Neural progenitor cell (in vitro differentiated cells): ENCODE measurements around the gene CCDC28B.

Source experiments
- CTCF ChIP-seq: fragments of 200-600 bp; sonication (generic); IDR thresholded peaks from 2 replicates; pipeline ENCODE4 v1.5.1; 2017; ENCODE audit warnings: antibody characterized with exemption, mild to moderate bottlenecking
- EZH2 ChIP-seq: fragments of 200-600 bp; sonication (generic); IDR thresholded peaks from 2 replicates; pipeline ENCODE4 v1.6.1; 2017; ENCODE audit warnings: antibody characterized with exemption, mild to moderate bottlenecking, moderate library complexity
- EZH2phosphoT487 ChIP-seq: fragments of 200-600 bp; sonication (generic); IDR thresholded peaks from 2 replicates; pipeline ENCODE4 v1.6.1; 2017; ENCODE audit warnings: antibody characterized with exemption

DNA sequence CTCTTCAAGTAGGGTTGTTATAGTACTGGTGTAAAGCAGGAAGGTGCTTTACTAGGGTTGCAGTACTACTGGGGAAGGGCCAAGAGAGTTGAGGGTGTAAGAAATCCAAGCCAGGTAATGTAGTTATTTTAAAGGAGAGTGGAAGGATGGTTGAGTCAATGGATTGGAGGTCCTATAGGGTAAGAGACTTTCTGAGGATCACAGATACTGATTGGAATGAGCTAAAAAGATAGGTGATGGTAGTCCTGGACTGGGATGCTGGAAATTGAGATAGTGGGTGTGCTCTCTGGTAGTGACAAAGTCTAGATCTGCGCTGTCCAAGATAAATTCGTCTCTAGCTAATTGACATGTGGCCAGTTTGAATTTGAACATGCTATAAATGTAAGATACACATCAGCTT, 13.9 kb upstream of the CCDC28B start:
- no peak for TF ChIP-seq CTCF
- no peak for TF ChIP-seq EZH2
- no peak for TF ChIP-seq EZH2phosphoT487
